GM12865 (cell line): ENCODE data around the gene GPM6B.

Experiments used
- DNase-seq: peaks from one replicate; pipeline ENCODE4 v3.0.0; 2010; ENCODE audit warnings: low read depth
- H3K4me3 ChIP-seq: 2 replicates; pipeline ENCODE4 v1.5.1; 2011; ENCODE audit warnings: mild to moderate bottlenecking, low read depth, low read length, control low read depth
- TF ChIP-seq, protein P1 (sequence below): IDR thresholded peaks from 2 replicates; pipeline ENCODE4 v1.5.1; 2011; ENCODE audit warnings: low read length, control low read depth, low read depth, inconsistent platforms; ENCODE audit not compliant: insufficient read depth; ENCODE audit errors: missing control alignments

The GPM6B gene, protein sequence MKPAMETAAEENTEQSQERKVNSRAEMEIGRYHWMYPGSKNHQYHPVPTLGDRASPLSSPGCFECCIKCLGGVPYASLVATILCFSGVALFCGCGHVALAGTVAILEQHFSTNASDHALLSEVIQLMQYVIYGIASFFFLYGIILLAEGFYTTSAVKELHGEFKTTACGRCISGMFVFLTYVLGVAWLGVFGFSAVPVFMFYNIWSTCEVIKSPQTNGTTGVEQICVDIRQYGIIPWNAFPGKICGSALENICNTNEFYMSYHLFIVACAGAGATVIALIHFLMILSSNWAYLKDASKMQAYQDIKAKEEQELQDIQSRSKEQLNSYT

DNA sequence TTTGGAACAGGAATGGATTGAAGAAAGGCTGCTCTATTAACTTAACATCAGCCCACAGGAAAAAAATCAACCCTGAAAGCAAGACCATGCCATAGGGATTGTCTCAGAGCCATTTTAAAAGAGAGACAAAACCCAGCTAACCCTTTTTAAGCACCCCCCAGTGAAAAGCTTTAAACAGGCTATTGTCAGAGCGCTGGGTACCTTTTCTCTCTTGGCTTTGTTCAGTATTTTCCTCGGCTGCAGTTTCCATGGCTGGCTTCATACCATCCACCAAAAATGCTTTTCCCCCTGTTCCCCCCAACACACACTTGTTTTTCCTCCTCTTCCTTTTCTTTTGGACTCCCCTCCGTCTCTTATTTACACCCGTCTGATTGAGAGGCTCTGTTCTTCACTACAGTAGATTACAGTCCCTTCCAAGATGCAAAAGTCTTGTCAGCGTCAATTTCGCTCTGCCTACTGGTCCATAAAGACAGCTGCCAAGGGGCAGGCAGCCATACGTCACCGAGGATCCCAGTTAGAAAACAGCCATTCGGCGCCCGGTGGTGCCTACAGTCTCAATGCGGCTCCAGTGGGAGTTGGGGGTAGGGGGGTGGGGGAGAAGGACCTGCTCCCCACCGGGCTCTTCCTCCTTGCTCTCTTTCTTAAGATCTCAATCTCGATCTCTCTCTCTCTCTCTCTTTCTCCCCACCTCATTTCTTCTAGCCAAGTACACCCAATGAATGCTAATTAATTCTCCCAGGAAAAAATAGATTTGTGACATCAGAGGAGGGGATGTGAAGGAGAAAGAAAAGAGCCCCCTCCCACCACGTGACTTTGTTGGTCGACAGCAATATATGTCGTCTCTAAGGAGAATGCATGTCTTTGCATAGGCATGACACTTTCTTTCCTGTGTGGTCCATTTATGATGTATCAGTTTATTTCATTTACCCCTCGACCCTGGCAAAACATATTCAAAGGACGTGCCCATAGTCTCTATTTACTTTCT, at the start of gene GPM6B:
TSS of gene GPM6B (minus strand) at position 451 of the 985 bp plus-strand sequence. CDS start at position 262, 189 bp downstream.
- TF ChIP-seq, protein P1, sequence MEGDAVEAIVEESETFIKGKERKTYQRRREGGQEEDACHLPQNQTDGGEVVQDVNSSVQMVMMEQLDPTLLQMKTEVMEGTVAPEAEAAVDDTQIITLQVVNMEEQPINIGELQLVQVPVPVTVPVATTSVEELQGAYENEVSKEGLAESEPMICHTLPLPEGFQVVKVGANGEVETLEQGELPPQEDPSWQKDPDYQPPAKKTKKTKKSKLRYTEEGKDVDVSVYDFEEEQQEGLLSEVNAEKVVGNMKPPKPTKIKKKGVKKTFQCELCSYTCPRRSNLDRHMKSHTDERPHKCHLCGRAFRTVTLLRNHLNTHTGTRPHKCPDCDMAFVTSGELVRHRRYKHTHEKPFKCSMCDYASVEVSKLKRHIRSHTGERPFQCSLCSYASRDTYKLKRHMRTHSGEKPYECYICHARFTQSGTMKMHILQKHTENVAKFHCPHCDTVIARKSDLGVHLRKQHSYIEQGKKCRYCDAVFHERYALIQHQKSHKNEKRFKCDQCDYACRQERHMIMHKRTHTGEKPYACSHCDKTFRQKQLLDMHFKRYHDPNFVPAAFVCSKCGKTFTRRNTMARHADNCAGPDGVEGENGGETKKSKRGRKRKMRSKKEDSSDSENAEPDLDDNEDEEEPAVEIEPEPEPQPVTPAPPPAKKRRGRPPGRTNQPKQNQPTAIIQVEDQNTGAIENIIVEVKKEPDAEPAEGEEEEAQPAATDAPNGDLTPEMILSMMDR: no peak
- no peak for DNase-seq
- H3K4me3 ChIP-seq: no peak within 1 kb of the TSS

DNA sequence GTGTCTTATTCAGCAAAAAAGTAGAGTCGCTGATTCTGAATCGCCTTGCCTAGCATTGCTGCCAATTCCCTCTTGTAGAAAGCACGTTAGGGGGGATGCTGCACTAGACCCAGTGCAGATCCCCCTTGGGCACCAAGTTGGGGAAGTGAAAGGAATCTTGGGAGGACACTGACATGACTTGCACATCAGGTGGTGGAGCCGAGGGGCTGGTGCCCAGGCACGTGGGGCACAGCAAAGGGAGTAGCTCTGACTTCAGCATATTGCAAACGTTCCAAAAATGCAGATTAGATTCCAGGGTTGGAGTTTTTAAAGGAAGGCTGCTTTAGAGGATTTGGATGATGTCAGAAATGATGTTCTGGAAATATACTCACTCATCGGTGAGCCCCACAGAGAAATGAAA, 47.4 kb upstream of the GPM6B start:
- no peak for DNase-seq
- TF ChIP-seq, protein P1: no peak
- no peak overlapping the region for H3K4me3 ChIP-seq

DNA sequence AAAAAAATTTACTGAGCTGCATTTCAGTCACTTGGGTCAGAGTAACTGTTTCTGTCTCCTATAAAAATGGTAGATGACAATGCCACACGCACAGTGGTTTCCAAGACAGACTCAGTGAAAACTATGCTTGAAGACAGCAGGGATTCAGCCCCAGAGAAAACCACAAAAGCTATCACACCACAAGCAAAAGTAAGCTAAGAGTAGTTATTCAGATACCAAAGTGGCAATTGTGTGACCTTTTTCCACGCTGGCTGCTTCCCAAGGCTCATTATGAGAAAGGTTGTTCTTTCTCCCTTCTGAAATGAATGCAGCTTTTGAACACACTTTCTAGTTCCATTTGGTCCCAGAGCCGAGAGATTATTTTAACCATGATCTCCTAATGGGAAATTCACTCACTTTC, 46.4 kb upstream of the GPM6B start:
- DNase-seq: peak; percentile 40
- TF ChIP-seq, protein P1: no peak
- no peak overlapping the region for H3K4me3 ChIP-seq

DNA sequence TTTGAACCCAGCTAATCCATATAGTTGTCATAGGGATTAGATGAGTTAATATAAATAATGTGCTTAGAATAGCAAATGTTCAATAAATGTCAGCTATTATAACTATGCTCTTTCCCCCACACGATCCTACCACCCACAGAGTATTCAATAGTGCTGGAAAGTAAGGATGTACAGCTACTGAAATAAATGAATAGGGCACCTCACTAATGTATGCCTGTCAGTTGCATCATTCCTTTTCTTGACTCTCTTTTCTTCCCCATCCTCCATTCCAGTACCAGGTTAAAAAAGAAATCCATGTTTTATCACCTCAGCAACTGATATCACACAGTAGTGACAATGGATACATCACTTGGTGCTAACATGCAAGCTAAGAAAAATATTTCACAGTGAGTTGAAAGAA, 42.8 kb upstream of the GPM6B start:
- H3K4me3 ChIP-seq: no peak overlapping the region
- DNase-seq: no peak
- TF ChIP-seq, protein P1: no peak

DNA sequence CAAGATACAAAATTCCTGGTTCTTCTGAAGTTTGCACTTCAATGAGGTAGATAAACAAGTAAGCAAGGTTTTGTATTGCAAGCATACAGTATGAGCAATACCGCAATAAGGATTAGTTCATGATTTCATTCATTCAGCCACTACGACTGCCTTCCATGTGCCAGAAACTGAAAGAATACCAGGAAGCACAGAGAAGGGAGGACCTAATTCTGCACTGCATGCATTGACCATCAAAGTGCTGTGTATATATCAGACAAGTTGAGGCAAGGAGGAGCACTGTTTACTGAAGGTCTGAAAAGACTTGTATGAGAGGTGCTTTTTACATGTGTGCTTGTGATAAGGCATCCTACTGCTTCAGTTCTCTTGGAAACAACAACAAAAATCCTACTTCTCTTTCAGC, 40.9 kb upstream of the GPM6B start:
- H3K4me3 ChIP-seq: no peak overlapping the region
- TF ChIP-seq, protein P1: no peak
- no peak for DNase-seq

DNA sequence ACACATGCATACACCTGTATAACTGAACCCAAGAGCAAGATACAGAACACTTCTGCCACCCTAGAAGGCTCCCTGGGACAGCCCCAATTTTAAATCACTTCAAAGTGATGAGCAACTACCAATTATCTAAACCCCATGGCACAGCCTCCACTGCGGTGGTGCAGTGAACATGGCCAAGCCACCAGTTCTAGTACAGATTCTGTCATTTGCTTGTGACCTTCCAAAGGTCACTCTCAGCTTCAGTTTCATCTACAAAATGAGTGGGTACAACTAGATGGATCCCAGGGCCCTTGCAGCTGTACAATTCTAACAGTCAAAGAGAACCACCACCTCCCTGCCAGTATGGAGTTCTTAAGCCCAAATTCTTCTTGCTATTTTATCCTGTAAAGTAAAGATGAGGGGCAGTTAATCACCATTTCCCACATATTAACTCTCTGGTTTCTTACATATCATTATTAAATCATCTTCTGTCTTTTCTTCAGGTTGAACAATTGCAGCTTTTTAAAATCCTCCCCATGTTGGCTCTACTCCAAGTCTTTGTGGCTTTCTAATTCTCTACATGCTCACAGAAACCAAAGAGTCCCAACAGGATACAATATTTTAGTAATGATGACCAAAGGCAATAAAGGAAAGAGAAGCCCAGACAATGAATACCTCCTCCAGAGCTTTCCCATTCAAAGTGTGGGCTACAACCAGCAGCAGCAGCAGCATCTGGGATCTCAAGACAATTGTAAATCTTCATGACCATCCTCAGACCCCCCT, 39.0 kb upstream of the GPM6B start:
- DNase-seq: peak; percentile 28
- H3K4me3 ChIP-seq: no peak overlapping the region
- TF ChIP-seq, protein P1: no peak
